GM13977 (cell line): ENCODE results near the gene GNB1L.
"Not testable (repeated sequence)": the region's sequence is repeated elsewhere in the genome, so short reads cannot be mapped to it uniquely, and the experiment has no call there.

Experiments
- DNase-seq: peaks from one replicate; pipeline ENCODE4 v3.0.0; 2012; ENCODE audit warnings: low spot score
- in situ Hi-C: fragments of 300-500 bp; cut with MboI; formaldehyde crosslinking; loops from one replicate; pipeline ENCODE4 v1.12.0; 2022; ENCODE audit warnings: low sequenced_read_pairs, low pct_unique_long_range_greater_than_20kb, mixed read lengths, inconsistent platforms; ENCODE audit not compliant: unreplicated experiment
- TF ChIP-seq, protein P1 (sequence below): IDR thresholded peaks from 2 replicates; pipeline ENCODE4 v1.5.1; 2012; ENCODE audit warnings: mild to moderate bottlenecking, control low read depth; ENCODE audit not compliant: insufficient read depth; ENCODE audit errors: extremely low read depth, missing control alignments

The GNB1L gene

DNA sequence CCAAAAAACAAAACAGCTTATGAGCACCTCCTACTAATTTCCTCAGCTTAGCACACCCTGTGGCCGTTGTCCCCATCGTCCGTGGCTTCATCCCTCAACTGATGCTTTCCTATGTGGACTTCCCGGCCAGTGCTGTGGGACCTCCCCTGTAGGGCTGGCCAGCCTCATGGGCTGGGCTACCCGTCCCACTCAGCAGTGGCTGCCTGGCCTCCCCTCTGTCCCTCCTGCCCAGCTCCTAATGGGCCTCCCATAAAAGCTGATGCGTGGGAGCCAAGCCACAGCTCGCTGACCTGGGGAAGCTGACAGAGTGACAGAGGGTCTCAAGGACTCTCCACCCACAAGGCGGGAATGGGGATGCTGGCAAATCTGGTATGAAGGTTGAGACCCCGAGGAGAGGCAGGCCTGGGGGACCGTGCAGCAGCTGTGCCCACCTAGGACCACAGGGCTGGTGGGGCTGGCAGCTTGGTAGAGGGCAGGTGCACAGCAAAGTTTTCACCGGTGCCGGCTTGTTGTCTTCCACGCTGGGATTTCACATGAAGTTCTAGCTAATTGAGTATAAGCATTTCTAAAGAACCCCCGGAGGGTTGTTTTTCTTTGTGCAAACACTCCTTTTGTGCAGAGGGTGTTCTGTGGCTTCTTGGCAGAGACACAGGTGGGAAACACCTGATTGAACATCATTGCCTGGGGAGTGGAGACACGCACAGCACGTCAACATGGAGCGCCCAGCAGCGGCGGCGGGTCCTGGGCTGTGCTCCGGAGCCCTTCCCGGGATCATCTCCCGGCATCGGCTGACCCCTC lies 70.9 kb downstream of the GNB1L start:
- no peak for DNase-seq
- in situ Hi-C loops = no loop called here
- TF ChIP-seq, protein P1, sequence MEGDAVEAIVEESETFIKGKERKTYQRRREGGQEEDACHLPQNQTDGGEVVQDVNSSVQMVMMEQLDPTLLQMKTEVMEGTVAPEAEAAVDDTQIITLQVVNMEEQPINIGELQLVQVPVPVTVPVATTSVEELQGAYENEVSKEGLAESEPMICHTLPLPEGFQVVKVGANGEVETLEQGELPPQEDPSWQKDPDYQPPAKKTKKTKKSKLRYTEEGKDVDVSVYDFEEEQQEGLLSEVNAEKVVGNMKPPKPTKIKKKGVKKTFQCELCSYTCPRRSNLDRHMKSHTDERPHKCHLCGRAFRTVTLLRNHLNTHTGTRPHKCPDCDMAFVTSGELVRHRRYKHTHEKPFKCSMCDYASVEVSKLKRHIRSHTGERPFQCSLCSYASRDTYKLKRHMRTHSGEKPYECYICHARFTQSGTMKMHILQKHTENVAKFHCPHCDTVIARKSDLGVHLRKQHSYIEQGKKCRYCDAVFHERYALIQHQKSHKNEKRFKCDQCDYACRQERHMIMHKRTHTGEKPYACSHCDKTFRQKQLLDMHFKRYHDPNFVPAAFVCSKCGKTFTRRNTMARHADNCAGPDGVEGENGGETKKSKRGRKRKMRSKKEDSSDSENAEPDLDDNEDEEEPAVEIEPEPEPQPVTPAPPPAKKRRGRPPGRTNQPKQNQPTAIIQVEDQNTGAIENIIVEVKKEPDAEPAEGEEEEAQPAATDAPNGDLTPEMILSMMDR = no peak

DNA sequence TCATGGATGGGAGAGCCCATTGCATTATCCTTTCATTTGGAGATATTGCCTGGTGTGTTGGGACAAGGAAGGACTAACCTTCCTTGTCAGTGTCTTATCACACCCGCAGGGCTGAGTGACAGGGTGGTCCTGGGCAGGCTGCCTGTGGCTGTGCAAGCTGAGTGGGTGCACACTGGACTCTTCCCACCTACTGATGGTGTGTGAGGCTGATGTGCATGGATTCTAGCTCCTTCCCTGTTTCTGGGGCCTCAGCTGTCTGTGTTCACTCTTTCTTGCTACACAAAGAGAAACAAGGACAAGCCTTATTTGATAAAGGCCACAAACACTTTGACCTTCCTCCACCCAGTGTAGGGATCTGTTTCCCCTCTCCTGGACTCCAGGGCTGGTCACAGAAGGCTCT lies 72.1 kb downstream of the GNB1L start:
- in situ Hi-C loops = no loop called here
- TF ChIP-seq, protein P1 = no peak
- no peak for DNase-seq

DNA sequence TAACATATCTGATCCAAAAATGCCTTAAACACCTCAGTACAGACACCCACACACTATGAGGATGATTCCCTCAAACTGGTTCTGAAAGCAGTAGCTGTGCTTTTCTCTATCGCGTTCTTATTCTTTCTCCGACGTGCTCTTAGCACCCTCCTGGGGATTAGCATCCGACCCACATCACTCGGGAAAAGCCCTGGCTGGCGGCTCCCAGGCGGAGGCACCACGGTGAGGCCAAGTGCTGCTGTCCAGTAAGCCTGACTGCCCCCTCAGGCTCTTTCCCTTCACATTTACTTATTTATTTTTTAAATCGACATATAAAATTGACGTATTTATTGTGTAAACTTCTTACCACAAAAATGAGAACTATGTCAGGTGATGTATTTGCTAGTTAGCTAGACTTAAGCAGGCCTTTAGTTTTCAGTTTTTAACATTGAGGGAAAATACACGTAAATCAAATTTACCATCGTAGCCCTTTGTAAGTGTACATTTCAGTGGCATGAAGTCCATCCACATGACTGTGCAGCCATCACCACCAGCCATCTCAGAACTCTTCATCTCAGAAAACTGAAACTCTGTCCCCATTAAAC lies 74.9 kb downstream of the GNB1L start:
- TF ChIP-seq, protein P1 = no peak
- in situ Hi-C loops = loop anchor here (10.0 kb wide), 1 partner anchor 115 kb away; no protein-coding TSS in a partner anchor

DNA sequence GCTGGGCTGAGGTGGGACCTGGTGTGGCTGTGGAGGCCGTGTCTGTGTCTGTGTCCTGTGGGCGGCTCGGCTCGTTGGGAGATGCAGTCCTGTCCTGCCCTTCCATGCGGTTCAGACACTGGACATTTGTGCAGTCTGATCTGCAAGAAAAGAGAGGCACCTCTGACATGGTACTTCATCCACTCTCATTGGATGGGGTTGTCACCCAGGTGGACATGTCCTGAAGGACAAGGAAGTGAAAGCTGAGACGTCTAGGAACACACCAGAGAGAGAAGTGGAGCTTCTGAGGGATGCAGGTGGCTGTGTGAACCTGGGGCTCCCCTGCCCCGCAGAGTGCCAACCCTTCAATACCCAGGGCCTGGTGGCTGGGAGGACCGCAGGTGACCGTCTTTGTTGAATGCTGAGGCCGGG lies 75.7 kb downstream of the GNB1L start:
- no peak for DNase-seq
- in situ Hi-C loops = loop anchor here (10.0 kb wide), 1 partner anchor 116 kb away; no protein-coding TSS in a partner anchor
- TF ChIP-seq, protein P1 = no peak

More for the DNA sequence above, 74.9 kb downstream of the GNB1L start:
- DNase-seq = no peak

DNA sequence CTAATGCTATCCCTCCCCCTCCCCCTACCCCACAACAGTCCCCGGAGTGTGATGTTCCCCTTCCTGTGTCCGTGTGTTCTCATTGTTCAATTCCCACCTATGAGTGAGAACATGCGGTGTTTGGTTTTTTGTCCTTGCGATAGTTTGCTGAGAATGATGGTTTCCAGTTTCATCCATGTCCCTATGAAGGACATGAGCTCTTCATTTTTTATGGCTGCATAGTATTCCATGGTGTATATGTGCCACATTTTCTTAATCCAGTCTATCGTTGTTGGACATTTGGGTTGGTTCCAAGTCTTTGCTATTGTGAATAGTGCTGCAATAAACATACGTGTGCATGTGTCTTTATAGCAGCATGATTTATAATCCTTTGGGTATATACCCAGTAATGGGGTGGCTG lies 77.5 kb downstream of the GNB1L start:
- in situ Hi-C loops = loop anchor here (10.0 kb wide), 1 partner anchor 118 kb away; no protein-coding TSS in a partner anchor
- not testable (repeated sequence) for DNase-seq

DNA sequence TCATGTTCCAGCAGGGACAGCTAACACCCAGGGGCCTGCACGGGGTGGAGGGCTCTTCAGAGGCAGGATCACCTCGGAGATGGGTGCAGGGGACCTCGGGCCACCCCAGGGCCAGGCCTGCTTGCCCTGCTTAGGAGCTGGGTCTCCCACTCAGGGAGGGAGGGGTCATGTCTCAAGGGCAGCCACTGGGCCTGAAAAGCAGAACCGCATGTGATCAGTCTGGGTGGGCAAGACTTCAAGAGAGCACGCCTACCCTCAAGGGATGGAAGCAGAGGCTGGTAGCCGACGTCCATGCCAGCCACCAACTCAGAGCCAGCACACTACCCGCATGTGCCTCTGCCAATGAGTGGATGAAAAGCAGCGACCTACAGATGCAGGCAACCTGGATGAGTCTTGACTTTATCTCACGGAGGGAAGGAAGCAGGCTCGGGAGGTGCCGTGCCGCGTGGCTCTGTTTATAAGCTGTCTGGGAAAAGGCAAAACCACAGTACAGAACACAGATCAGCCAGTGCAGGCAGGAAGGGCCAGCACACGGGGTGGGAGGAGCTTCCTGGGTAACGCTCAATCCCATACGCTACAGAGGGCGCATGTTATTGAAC lies 78.1 kb downstream of the GNB1L start:
- in situ Hi-C loops = loop anchor here (10.0 kb wide), 1 partner anchor 118 kb away; no protein-coding TSS in a partner anchor
- DNase-seq = no peak
- TF ChIP-seq, protein P1 = no peak
